ENCODE data around the gene ASPA. TPM values are rescaled to one million over a fixed set of nuclear protein-coding genes. Genes with fewer than 3 reads are reported as not detected.

The ASPA gene
- total RNA-seq, 1 donor from 2014 or later = 0.06 TPM

DNA sequence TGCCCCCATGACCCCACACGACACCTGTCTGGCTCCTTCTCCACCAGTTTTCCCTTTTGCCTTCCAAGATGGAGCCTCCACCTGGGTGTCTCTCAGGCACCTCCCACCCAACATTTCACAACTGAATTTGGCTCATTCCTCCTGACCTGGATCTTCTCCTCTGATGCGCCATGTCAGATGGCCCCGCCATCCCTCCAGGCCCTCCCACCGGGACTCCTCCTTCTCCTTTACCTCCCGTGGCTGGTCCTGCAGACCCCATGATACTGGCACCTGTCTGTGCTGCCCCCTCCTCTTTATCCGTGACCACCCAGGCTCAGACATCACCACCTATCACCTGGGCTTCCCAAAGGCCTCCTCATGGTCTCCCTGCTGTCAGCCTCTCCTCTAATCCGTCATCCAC, 77.1 kb downstream of the ASPA start:
- DNase-seq (ENCODE audit: low read depth) = no peak
- TF ChIP-seq, protein P1, sequence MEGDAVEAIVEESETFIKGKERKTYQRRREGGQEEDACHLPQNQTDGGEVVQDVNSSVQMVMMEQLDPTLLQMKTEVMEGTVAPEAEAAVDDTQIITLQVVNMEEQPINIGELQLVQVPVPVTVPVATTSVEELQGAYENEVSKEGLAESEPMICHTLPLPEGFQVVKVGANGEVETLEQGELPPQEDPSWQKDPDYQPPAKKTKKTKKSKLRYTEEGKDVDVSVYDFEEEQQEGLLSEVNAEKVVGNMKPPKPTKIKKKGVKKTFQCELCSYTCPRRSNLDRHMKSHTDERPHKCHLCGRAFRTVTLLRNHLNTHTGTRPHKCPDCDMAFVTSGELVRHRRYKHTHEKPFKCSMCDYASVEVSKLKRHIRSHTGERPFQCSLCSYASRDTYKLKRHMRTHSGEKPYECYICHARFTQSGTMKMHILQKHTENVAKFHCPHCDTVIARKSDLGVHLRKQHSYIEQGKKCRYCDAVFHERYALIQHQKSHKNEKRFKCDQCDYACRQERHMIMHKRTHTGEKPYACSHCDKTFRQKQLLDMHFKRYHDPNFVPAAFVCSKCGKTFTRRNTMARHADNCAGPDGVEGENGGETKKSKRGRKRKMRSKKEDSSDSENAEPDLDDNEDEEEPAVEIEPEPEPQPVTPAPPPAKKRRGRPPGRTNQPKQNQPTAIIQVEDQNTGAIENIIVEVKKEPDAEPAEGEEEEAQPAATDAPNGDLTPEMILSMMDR (conservative IDR thresholded peaks at IDR 0.05; ENCODE audit: low read depth, low read length) = no peak
- H3K4me3 ChIP-seq (ENCODE audit: low read depth, low read length) = no peak overlapping the region

Other genes with a start within 250 kb of the ASPA start
- gene OR3A1, start 177.6 kb upstream of the ASPA start, total RNA-seq = not detected in 2 replicates
- 1.6 TPM in 1 of 2 replicates, not detected in the other for gene OR3A2, start 89.7 kb upstream of the ASPA start, total RNA-seq
- gene OR1E1, start 77.6 kb upstream of the ASPA start, total RNA-seq = not detected in 2 replicates
- gene OR3A3, start 64.6 kb upstream of the ASPA start, total RNA-seq = not detected in 2 replicates
- gene OR1E2, start 42.2 kb upstream of the ASPA start, total RNA-seq = not detected in 2 replicates
- gene SPATA22, start 4.2 kb upstream of the ASPA start, total RNA-seq = 0.07 TPM in 1 of 2 replicates, not detected in the other
- gene TRPV3, start 81.8 kb downstream of the ASPA start, total RNA-seq = 0.36 and 0.46 TPM in 2 replicates
- 0.87 and 1.7 TPM in 2 replicates for gene TRPV1, start 133.4 kb downstream of the ASPA start, total RNA-seq
- 18.1 and 23.5 TPM in 2 replicates for gene SHPK, start 160.3 kb downstream of the ASPA start, total RNA-seq
- 5.9 and 18.2 TPM in 2 replicates for gene CTNS, start 160.8 kb downstream of the ASPA start, total RNA-seq
- gene TAX1BP3, start 192.6 kb downstream of the ASPA start, total RNA-seq = 426 and 444 TPM in 2 replicates
- gene EMC6, start 192.8 kb downstream of the ASPA start, total RNA-seq = 25.6 and 43.7 TPM in 2 replicates
- 2.3 and 4.8 TPM in 2 replicates for gene P2RX5, start 220.2 kb downstream of the ASPA start, total RNA-seq
- 12.3 and 15.4 TPM in 2 replicates for gene HASPIN, start 247.9 kb downstream of the ASPA start, total RNA-seq

All from epithelial cell of proximal tubule (primary cell).